KMS-11 (cell line): ENCODE measurements around the gene ETV3.
A peak's percentile ranks its signal among the peaks of the same experiment; 100 is the strongest.

Experiments used
- H2AFZ ChIP-seq: fragments of 200-600 bp; sonication (generic); 2 replicates; pipeline ENCODE4 v1.6.1; 2016; ENCODE audit warnings: antibody characterized with exemption, mixed run types, low read depth
- H3K27ac ChIP-seq: fragments of 200-600 bp; sonication (generic); 2 replicates; pipeline ENCODE4 v1.6.1; 2016; ENCODE audit warnings: mild to moderate bottlenecking, mixed run types
- H3K27me3 ChIP-seq: fragments of 200-600 bp; sonication (generic); 2 replicates; pipeline ENCODE4 v1.6.1; 2017; ENCODE audit warnings: mild to moderate bottlenecking, low read depth, mixed run types, moderate library complexity; ENCODE audit not compliant: insufficient read depth
- H3K36me3 ChIP-seq: fragments of 200-600 bp; sonication (generic); 2 replicates; pipeline ENCODE4 v1.6.1; 2017; ENCODE audit warnings: mild to moderate bottlenecking, mixed run types; ENCODE audit not compliant: insufficient read depth
- H3K4me1 ChIP-seq: fragments of 200-600 bp; sonication (generic); 2 replicates; pipeline ENCODE4 v1.6.1; 2016; ENCODE audit warnings: mild to moderate bottlenecking, low read depth, mixed run types; ENCODE audit not compliant: poor library complexity, severe bottlenecking
- H3K4me2 ChIP-seq: fragments of 200-600 bp; sonication (generic); 2 replicates; pipeline ENCODE4 v1.7.0; 2016; ENCODE audit warnings: mild to moderate bottlenecking, mixed run types
- H3K4me3 ChIP-seq: fragments of 200-600 bp; sonication (generic); IDR thresholded peaks from 2 replicates; pipeline ENCODE4 v1.6.1; 2017; ENCODE audit warnings: low read depth, low read length, mixed read lengths; ENCODE audit not compliant: insufficient read depth
- H3K79me2 ChIP-seq: fragments of 200-600 bp; sonication (generic); 2 replicates; pipeline ENCODE4 v1.6.1; 2016; ENCODE audit warnings: low read depth, mixed run types; ENCODE audit not compliant: insufficient read depth
- H3K9ac ChIP-seq: fragments of 200-600 bp; sonication (generic); 2 replicates; pipeline ENCODE4 v1.6.1; 2016; ENCODE audit warnings: mild to moderate bottlenecking, mixed run types
- H4K20me1 ChIP-seq: fragments of 200-600 bp; sonication (generic); 2 replicates; pipeline ENCODE4 v1.6.1; 2016; ENCODE audit warnings: mild to moderate bottlenecking, mixed run types; ENCODE audit not compliant: insufficient read depth
- CTCF ChIP-seq: fragments of 200-600 bp; sonication (generic); conservative IDR thresholded peaks from 2 replicates; pipeline ENCODE4 v1.6.1; 2017; ENCODE audit warnings: low read depth, mild to moderate bottlenecking, antibody characterized with exemption, low read length, moderate library complexity, mixed read lengths

Gene ETV3

DNA sequence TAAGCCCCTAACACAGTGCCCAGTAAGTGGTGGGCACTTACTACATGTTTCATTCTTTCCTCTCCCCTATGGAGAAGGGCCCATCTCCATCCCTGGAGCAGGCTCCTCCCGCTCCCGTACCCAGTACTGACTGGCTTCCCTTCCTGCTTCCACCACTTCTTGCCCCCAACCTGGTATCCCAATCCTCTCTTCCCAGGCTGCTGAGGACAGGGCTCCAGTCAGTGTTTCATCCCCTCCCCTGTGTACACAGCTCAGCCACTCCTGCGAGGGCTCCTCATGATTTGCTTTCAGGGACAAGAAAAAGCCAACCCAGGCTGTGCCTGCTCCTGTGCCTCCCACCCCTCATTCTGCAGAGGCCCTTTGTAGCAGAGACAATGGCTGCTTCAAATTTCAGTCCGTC is 20.8 kb upstream of the ETV3 start:
- no peak overlapping the region for H3K4me2 ChIP-seq
- H3K36me3 ChIP-seq: no peaks in the 10 kb centered on the region
- H3K79me2 ChIP-seq: no peaks in the 10 kb centered on the region
- no peak overlapping the region for H3K4me3 ChIP-seq
- TF ChIP-seq CTCF: no peak
- H3K9ac ChIP-seq: no peak overlapping the region
- no peak overlapping the region for H2AFZ ChIP-seq
- peaks cover 21% of the 10 kb centered on the region for H3K4me1 ChIP-seq
- no peaks in the 10 kb centered on the region for H4K20me1 ChIP-seq
- peaks cover 6% of the 10 kb centered on the region; the same call in 1 of the 2 replicates for H3K27me3 ChIP-seq
- H3K27ac ChIP-seq: no peak overlapping the region

DNA sequence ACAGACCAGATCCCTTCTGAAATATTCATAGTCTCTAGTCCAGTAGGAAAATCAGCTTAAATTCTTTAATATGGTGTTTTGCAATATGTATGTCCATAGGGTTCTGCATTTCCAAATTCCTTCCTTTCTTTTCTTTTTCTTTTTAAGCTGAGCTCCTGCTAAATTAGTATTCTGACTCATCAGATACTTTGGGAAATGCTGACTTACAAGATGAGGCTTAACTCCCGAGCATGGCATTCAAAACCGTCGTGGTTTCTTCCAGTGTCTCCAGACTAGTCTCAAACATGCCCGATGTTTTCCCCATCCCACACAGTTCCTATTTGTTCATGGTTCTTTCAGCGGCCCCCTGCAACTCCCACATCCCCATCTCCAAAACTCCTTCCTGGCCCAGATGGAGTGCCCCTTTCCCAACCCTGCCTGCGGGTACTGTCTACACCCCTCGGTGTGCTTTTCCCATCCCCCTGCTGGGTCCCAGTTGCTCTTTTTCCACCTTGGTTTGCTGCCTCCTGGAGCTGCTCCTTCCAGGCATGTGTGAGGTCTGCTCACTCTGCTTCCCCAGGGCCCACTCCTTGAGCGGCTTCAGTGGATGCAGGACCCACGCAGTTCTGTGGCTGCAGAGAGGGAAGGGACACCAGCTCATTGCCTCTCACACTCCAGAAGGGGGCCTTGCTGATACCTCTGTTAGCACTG is 19.5 kb upstream of the ETV3 start:
- no peak; the same call in 1 of the 2 replicates for TF ChIP-seq CTCF
- peaks cover 17% of the 10 kb centered on the region for H3K4me1 ChIP-seq
- H2AFZ ChIP-seq: no peak overlapping the region
- no peak overlapping the region for H3K9ac ChIP-seq
- peaks cover 6% of the 10 kb centered on the region; the same call in 1 of the 2 replicates for H3K27me3 ChIP-seq
- no peak overlapping the region for H3K4me2 ChIP-seq
- no peak overlapping the region for H3K4me3 ChIP-seq
- H3K27ac ChIP-seq: no peak overlapping the region
- no peaks in the 10 kb centered on the region for H4K20me1 ChIP-seq
- no peaks in the 10 kb centered on the region for H3K36me3 ChIP-seq
- no peaks in the 10 kb centered on the region for H3K79me2 ChIP-seq

DNA sequence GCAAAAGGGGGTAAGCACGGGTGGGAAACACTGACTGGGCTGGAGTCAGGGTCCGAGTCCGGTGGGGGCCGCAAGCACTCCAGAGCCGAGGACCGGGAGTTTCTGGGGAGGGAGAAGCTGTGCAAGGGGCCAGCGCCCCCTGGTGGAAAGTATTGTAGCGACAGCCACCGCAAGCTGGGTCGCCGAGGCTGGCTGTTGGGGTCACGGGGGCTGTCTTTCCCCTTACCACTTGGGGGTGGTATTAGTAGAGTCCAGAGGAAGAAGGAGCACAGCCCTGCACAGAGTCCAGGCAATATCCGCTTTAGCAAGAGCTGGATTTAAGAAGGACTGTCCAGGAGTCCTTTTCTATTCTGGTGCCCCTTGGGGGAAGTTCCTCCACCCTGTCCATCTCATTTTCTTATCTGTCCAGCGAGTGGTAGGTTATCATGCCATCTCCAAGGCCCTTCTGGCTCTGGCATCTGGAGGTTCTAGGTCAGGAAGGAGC is 17.9 kb upstream of the ETV3 start:
- peak; percentile 100 for TF ChIP-seq CTCF
- H2AFZ ChIP-seq: peak overlapping the region; percentile 65
- H3K27ac ChIP-seq: no peak overlapping the region
- peak overlapping the region; percentile 66 for H3K4me2 ChIP-seq
- H3K36me3 ChIP-seq: no peaks in the 10 kb centered on the region
- H3K27me3 ChIP-seq: peaks cover 6% of the 10 kb centered on the region; the same call in 1 of the 2 replicates
- no peaks in the 10 kb centered on the region for H4K20me1 ChIP-seq
- no peak overlapping the region for H3K9ac ChIP-seq
- H3K79me2 ChIP-seq: no peaks in the 10 kb centered on the region
- H3K4me3 ChIP-seq: peak overlapping the region; percentile 84
- peaks cover 17% of the 10 kb centered on the region for H3K4me1 ChIP-seq

GRCh38 chr1:157155658-157156057 is 17.5 kb upstream of the ETV3 start:
- Histone ChIP-seq H3K4me1 (peaks cover 17% of the 10 kb centered on the region), H3K27me3 (peaks cover 6% of the 10 kb centered on the region; the same call in 1 of the 2 replicates), H3K9ac (no peak overlapping the region), H4K20me1 (no peaks in the 10 kb centered on the region), H3K4me3 (peak overlapping the region; percentile 84), H3K27ac (no peak overlapping the region), H3K4me2 (peak overlapping the region; percentile 66), H3K79me2 (no peaks in the 10 kb centered on the region), H2AFZ (peak overlapping the region; percentile 65), H3K36me3 (no peaks in the 10 kb centered on the region)
- no peak for TF ChIP-seq CTCF
